Glomerular visceral epithelial cell (primary cell): ENCODE data around the gene RHBDD1.

ENCODE experiments used
- DNase-seq: peaks from one replicate; pipeline ENCODE4 v3.0.0-alpha.2; 2016; ENCODE audit errors: extremely low spot score

The RHBDD1 gene

GRCh38 chr2:227031379-227031778, 195.5 kb downstream of the RHBDD1 start:
- no peak for DNase-seq

GRCh38 chr2:227033471-227034148, 197.8 kb downstream of the RHBDD1 start:
- peak; percentile 27 for DNase-seq

GRCh38 chr2:227035711-227036367, 200.0 kb downstream of the RHBDD1 start:
- DNase-seq: no peak

- DNase-seq: no peak
These were observed 200.7 kb downstream of the RHBDD1 start for GRCh38 chr2:227036527-227036926.

DNA sequence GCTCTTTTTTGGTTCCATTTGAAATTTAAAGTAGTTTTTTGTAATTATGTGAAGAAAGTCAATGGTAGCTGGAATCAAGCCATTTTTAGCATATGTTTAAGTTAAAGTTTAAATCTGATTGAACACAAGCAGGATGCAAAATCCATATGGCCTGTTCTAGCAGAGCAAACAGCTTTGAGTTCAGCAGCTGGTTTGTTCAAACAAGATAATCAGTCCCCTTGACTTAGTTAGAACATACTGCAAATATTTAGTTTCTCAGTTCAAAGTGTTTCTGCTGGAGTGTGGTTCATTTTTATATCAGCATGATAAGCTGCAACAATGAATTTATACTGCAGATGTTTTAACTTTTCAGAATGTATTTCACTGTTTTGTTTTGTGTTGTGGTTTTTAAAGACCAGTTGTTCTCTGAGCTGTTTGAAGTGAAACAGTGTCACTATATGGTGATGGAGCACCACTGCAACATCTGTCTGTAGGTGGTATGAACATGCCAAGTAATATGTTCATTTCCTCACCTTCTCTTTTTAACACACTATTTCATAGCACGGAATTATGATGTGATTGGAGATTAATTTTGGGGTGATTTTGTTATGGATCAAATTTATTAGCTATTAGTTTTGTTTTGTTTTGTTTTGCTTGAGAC, 202.8 kb downstream of the RHBDD1 start:
- no peak for DNase-seq

GRCh38 chr2:227043981-227044380, 208.1 kb downstream of the RHBDD1 start:
- no peak for DNase-seq
